ENCODE results near the gene RAB15. TPM values are rescaled to one million over a fixed set of nuclear protein-coding genes. Genes with fewer than 3 reads are reported as not detected.

Gene RAB15
- total and polyA plus RNA-seq, 2 experiments from 2014 or later: 33.8 to 38.7 TPM

DNA sequence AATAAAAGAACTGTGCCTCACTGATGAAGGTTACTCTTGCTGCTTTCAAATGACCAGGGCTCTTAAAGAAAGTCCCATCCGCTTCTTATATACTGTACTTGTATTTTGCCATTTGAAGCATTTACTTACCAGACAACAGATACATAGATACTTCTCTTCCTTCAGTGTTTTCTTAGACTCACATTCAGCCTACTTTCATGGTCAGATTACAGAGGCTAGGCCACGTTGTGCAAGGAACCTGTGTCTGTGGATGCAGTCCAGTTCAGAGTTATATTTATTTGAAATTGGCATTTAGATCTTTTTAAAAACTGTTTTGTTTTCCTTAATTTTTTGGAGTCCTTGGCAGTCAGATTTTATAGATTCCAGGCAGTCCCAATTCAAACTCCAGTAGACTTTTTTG lies 51.7 kb downstream of the RAB15 start:
- Histone ChIP-seq H3K36me3 (replicated peaks; ENCODE audit: insufficient read depth, low read depth) (no peaks in the 10 kb centered on the region), H4K20me1 (ENCODE audit: insufficient read depth, poor library complexity, severe bottlenecking) (peaks cover 8% of the 10 kb centered on the region), H3K79me2 (peaks cover 87% of the 10 kb centered on the region), H3K27ac (no peak overlapping the region), H3K4me3 (no peak overlapping the region), H3K27me3 (no peaks in the 10 kb centered on the region), H2AFZ (no peak overlapping the region), H3K9me2 (replicated peaks; ENCODE audit: insufficient read depth) (no peaks in the 10 kb centered on the region), H3K4me1 (ENCODE audit: insufficient read depth) (peaks cover 3% of the 10 kb centered on the region), H3K9me3 (ENCODE audit: low read depth) (no peaks in the 10 kb centered on the region), H3K4me2 (no peak overlapping the region)
- no peak for DNase-seq (ENCODE audit: low spot score)
- TF ChIP-seq EZH2 (IDR thresholded peaks at IDR 0.05; ENCODE audit: borderline replicate concordance) (no peak), EZH2phosphoT487 (IDR thresholded peaks at IDR 0.05; ENCODE audit: low read depth, severe bottlenecking, unreplicated experiment) (no peak)
- TF ChIP-seq, protein P1, sequence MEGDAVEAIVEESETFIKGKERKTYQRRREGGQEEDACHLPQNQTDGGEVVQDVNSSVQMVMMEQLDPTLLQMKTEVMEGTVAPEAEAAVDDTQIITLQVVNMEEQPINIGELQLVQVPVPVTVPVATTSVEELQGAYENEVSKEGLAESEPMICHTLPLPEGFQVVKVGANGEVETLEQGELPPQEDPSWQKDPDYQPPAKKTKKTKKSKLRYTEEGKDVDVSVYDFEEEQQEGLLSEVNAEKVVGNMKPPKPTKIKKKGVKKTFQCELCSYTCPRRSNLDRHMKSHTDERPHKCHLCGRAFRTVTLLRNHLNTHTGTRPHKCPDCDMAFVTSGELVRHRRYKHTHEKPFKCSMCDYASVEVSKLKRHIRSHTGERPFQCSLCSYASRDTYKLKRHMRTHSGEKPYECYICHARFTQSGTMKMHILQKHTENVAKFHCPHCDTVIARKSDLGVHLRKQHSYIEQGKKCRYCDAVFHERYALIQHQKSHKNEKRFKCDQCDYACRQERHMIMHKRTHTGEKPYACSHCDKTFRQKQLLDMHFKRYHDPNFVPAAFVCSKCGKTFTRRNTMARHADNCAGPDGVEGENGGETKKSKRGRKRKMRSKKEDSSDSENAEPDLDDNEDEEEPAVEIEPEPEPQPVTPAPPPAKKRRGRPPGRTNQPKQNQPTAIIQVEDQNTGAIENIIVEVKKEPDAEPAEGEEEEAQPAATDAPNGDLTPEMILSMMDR (IDR thresholded peaks at IDR 0.05; ENCODE audit: poor library complexity): no peak
- 87% methylated on average over 2 of the region's 2 CpGs for WGBS (ENCODE audit: low lambda C conversion rate, missing lambda C conversion rate)

DNA sequence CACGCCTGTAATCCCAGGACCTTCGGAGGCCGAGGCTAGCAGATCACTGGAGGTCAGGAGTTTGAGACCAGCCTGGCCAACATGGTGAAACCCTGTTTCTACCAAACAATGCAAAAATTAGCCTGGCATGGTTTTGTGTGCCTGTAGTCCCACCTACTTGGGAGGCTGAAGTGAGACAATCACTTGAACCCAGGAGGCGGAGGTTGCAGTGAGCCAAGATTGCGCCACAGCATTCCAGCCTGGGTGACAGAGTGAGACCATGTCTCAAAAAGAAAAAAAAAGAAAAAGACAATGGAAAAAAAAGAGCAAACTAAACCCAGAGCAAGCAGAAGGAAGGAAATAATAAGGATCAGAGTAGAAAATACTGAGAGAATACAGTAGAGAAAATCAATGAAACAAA lies 52.5 kb downstream of the RAB15 start:
- H2AFZ ChIP-seq: no peak overlapping the region
- no peak overlapping the region for H3K4me3 ChIP-seq
- 96% methylated on average over 5 of the region's 5 CpGs for WGBS (ENCODE audit: low lambda C conversion rate, missing lambda C conversion rate)
- DNase-seq (ENCODE audit: low spot score): no peak
- no peak overlapping the region for H3K27ac ChIP-seq
- H3K36me3 ChIP-seq (replicated peaks; ENCODE audit: insufficient read depth, low read depth): no peaks in the 10 kb centered on the region
- H3K4me2 ChIP-seq: no peak overlapping the region
- H3K9me3 ChIP-seq (ENCODE audit: low read depth): no peaks in the 10 kb centered on the region
- H3K27me3 ChIP-seq: no peaks in the 10 kb centered on the region
- no peaks in the 10 kb centered on the region for H3K9me2 ChIP-seq (replicated peaks; ENCODE audit: insufficient read depth)
- TF ChIP-seq EZH2 (IDR thresholded peaks at IDR 0.05; ENCODE audit: borderline replicate concordance) (no peak), EZH2phosphoT487 (IDR thresholded peaks at IDR 0.05; ENCODE audit: low read depth, severe bottlenecking, unreplicated experiment) (no peak)
- TF ChIP-seq, protein P1 (IDR thresholded peaks at IDR 0.05; ENCODE audit: poor library complexity): no peak
- peaks cover 5% of the 10 kb centered on the region for H4K20me1 ChIP-seq (ENCODE audit: insufficient read depth, poor library complexity, severe bottlenecking)
- peaks cover 10% of the 10 kb centered on the region for H3K4me1 ChIP-seq (ENCODE audit: insufficient read depth)
- peaks cover 88% of the 10 kb centered on the region for H3K79me2 ChIP-seq

DNA sequence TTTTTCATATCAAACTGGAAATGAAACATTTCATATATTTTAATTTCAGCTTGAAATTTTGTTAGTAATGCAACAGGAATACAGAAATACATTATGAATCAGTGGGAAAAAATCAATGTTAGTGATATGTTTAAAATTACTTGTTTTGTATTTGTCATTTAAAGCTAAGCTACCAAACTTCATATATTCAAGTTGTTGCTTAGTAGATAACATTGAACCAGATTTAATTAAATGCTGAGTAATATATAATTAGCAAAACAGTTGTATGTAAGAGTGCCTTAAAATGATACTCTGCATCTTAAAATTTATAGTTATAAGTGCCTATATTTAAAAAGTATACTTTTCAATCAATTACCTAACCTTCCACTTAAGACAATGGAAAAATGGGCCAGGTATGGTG lies 52.9 kb downstream of the RAB15 start:
- Histone ChIP-seq H3K27ac (no peak overlapping the region), H3K79me2 (peaks cover 88% of the 10 kb centered on the region), H3K9me2 (replicated peaks; ENCODE audit: insufficient read depth) (no peaks in the 10 kb centered on the region), H2AFZ (no peak overlapping the region), H4K20me1 (ENCODE audit: insufficient read depth, poor library complexity, severe bottlenecking) (peaks cover 3% of the 10 kb centered on the region), H3K36me3 (replicated peaks; ENCODE audit: insufficient read depth, low read depth) (no peaks in the 10 kb centered on the region), H3K4me2 (no peak overlapping the region), H3K4me1 (ENCODE audit: insufficient read depth) (peaks cover 10% of the 10 kb centered on the region), H3K4me3 (no peak overlapping the region), H3K9me3 (ENCODE audit: low read depth) (no peaks in the 10 kb centered on the region), H3K27me3 (no peaks in the 10 kb centered on the region)
- TF ChIP-seq EZH2phosphoT487 (IDR thresholded peaks at IDR 0.05; ENCODE audit: low read depth, severe bottlenecking, unreplicated experiment) (no peak), EZH2 (IDR thresholded peaks at IDR 0.05; ENCODE audit: borderline replicate concordance) (no peak)
- TF ChIP-seq, protein P1 (IDR thresholded peaks at IDR 0.05; ENCODE audit: poor library complexity): no peak
- no peak for DNase-seq (ENCODE audit: low spot score)

DNA sequence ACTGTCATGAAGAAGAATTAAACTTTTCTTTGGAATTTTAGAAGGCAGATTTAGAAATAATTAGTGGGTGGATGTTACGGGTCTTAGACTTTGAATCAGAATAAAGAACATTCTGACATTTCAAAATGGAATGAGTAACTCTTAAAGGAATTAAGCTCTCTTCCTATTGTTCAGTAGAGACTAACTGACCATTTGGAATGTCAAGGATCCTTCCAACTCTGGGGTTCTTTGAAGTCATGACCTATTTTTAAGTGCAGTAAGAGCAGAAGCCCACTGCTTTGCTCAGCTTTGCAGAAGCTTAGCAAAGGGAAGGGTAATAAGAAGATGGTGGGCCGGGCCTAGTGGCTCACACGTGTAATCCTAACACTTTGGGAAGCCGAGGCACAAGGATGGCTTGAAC lies 53.9 kb downstream of the RAB15 start:
- 91% methylated on average over 4 of the region's 4 CpGs for WGBS (ENCODE audit: low lambda C conversion rate, missing lambda C conversion rate)
- no peak overlapping the region for H2AFZ ChIP-seq
- H3K27me3 ChIP-seq: no peaks in the 10 kb centered on the region
- no peaks in the 10 kb centered on the region for H3K9me2 ChIP-seq (replicated peaks; ENCODE audit: insufficient read depth)
- H3K4me1 ChIP-seq (ENCODE audit: insufficient read depth): peaks cover 10% of the 10 kb centered on the region
- H3K27ac ChIP-seq: no peak overlapping the region
- H3K36me3 ChIP-seq (replicated peaks; ENCODE audit: insufficient read depth, low read depth): no peaks in the 10 kb centered on the region
- H3K79me2 ChIP-seq: peaks cover 85% of the 10 kb centered on the region
- no peak overlapping the region for H3K4me2 ChIP-seq
- no peaks in the 10 kb centered on the region for H3K9me3 ChIP-seq (ENCODE audit: low read depth)
- TF ChIP-seq, protein P1 (IDR thresholded peaks at IDR 0.05; ENCODE audit: poor library complexity): no peak
- TF ChIP-seq EZH2phosphoT487 (IDR thresholded peaks at IDR 0.05; ENCODE audit: low read depth, severe bottlenecking, unreplicated experiment): no peak
- no peak for DNase-seq (ENCODE audit: low spot score)
- H4K20me1 ChIP-seq (ENCODE audit: insufficient read depth, poor library complexity, severe bottlenecking): peaks cover 3% of the 10 kb centered on the region
- H3K4me3 ChIP-seq: no peak overlapping the region

Measured in hepatocyte (in vitro differentiated cells).